Stimulated activated CD8-positive, alpha-beta memory T cell treated with anti-CD3 and anti-CD28 coated beads, Interleukin-15, amount 100 ng/mL, for 24 hours (primary cell): Measurements from ENCODE around the gene MBLAC2.
A peak's percentile ranks its signal among the peaks of the same experiment; 100 is the strongest.

Source experiments
- DNase-seq: peaks from one replicate; pipeline ENCODE4 v3.0.0-alpha.2; 2020; ENCODE audit warnings: low read depth

The MBLAC2 gene

DNA sequence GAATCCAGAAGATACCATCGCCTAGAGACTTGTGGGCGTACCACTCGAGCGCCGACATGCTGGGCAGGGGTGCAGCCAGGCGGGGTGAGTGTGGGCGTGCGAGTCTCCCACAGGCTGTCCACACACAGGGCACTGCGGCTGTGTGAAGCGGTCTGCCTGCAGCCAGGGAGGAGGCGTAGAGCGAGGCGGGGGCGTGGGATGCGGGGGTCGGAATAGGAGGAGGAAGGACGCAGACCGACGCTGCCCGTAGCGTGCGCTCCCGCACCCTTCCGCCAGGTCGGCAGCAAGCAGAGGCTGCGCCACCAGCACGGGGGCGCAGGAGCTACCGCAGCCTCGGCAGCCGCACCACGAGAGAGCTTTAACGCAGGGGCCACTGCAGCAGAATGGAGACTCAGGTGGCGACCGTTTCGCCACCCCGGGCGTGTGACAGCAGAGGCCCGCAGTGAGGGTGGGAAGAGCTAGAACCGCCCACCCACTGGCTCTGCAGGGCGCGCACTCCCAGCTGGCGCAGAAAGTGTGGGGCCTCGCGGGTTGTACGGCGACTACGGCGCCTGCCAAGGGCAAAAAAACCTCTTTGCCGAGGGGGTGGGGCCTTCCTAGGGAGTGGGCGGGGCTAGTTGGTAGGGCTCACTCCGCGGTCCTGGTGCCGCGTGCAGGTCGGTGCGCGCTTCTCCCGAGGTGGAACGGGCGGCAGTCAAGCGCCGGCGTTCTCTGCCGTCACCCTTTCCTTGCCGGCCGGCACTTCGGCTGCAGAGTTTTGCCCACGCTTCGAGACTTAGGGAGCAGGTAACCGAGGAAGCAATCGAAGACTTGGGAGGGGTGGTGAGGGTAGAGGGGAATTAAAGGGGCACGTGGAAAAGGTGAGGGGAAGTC lies at the start of gene MBLAC2, which contains the start of gene POLR3G:
MBLAC2 (minus strand) TSS at position 537 of the 873 bp plus-strand sequence; CDS start at position 58, 479 bp downstream.
POLR3G (plus strand) TSS at position 630 of the 873 bp plus-strand sequence. CDS start 10,704 bp downstream, outside the sequence.
- peak; percentile 75 for DNase-seq

DNA sequence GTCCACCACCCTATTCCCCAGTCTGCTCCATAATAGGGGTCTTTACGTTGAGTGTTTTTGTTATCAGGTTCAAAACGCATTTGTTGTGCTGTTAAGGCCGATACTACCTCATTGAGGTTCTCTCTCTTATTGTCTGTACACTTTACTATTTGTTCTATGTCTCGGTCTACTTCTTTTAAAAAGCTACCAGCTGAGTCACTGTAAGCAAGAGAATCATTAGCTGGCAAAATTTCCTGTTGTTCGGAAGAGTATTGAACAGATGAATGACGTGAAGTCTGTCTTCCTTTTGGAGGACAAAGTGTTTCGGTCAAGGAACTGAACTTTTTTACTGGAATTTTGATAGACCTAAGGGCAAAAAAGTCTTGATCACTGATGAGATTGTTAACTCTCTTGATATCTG lies 44.5 kb upstream of the MBLAC2 start:
- no peak for DNase-seq

DNA sequence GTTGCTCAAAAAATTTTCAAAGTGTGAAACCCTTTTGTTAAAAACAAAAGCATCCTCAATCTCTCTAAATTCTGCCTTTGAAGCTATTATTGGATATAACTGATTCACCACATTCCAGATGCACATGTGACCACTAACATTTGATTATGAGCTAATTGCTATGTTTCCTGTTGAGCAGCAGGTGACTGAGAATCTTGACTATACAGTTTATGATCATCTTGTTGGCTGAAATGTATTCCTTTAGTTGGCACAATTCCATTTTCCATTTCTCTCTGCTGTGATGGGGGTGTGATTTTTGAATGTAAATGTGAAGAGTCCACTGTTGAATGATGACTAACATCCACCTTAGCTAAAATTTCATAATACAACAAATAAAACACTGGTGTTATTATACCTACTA lies 44.1 kb upstream of the MBLAC2 start:
- no peak for DNase-seq

DNA sequence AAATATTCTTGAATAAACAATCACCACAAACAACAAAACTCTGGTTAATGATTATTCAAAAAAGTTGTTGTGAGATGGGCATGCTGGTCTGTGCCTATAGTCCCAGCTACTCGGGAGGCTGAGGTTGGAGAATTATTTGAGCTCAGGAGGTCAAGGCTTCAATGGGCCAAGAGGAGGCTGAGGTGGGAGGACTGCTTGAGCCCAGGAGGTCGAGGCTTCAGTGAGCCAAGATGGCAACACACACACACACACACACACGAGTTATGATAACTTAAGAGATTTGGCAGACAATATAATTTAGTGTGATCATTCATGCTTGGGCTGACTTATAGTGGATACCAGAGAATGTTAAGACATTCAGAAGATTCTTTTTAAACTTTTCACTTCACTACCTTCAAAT lies 39.9 kb upstream of the MBLAC2 start:
- no peak for DNase-seq

DNA sequence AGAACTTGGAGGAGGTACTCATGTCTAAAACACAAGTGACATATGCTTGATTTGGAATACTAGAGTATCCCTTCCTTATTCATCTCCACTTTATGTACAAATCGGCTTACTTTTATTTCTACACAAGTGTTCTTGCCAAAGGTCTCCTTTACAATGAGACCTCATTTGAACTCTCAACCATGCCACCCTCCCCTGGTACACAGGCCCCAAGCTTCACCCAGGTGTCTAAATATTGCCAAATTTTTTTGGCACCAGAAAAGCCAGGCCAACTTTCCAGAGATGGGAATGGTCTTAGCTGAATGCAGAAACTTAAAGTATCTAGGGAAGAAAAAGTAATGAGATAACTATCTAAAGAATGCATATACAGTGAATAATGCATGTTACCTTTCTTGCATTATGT lies 35.9 kb upstream of the MBLAC2 start:
- no peak for DNase-seq

DNA sequence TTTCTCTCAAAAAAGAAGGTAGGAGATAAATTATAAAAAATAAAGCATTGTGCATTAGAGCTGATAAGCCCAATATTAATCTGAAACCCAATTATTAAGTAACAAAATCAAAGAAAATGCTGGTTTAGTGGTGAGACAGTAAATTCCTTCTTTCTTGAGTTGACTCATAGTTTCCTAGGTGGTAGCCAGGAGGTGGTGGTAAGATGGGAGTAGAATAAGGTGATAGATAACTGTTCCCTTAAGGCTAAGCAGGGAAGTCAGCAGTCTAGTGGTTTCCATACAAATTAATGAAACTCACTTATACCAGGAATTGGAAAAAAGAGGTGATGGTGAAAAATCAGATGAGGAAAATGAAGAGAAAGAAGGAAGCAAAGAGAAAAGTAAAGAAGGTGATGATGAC lies 31.6 kb upstream of the MBLAC2 start:
- no peak for DNase-seq

DNA sequence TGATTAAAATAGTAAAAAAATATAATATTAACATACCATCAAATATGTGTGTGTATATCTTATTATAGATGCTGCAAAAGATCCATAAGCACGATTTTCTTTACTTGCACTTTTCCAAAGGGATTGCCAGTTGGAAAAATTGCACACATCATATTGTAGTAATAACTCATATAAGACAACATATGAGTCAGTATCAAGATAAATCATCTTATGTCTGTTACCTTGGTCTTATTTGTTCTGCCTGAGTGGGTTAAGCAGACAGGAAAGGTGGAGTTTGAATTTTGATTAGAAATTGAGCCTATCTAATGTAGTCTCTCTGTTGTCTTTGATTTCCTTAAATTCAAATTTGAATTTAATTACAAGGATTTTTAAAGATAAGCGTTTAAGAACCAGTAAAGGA lies 30.2 kb upstream of the MBLAC2 start:
- no peak for DNase-seq

DNA sequence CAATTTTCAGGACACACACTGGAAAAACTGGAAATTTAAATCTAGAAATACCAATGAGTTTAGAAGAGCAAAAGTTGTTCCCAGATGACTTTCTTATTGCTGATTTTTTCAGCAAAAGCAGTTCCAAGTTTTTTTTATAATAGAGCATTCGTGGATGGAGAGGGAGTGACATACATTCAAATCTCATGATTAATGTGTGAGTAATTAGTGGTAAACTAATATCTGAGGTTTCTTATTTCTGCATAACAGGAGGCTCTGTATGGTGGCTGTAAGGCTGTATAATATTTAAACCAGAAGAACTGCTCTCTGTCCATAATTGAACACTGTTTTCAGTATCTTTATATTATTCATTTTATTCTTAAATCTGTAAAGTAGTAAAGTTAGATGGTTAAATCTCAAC lies 29.0 kb upstream of the MBLAC2 start:
- DNase-seq, result no peak

DNA sequence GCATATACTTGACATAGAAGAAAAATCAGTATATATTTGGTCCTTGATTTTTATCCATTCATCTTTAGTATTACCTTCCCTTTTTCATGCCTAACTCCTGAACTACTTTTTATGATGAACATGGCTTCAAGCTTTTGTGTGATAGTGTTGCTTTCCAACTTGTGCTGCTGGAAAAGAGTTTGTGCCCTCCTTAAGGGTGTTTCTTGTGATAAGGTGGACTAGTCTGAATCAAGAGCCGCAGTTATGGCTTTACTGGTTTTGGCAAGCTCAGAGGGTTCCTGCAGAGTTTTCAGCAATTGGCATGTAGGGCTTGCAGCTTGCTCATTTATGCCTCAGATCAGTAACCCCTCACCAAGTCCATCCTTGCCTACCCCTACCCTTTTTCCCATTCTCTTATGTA lies 20.6 kb upstream of the MBLAC2 start:
- no peak for DNase-seq

DNA sequence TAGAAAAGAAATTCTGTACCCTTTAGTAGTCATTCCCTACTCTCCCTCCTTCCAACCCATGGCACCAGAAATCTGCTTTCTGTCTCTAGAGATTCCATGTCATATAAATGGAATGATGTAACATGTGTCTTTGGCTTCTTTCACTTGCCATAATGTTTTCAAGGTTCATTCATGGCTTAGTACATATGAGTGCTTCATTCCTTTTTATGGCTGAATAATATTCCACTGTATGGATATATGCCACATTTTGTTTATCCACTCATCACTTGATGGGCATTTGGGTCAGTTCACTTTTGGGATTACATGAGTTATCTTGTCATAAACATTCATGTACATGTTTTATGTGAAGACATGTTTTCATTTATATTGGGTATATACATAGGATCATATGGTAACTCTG lies 19.5 kb upstream of the MBLAC2 start:
- DNase-seq, result no peak

DNA sequence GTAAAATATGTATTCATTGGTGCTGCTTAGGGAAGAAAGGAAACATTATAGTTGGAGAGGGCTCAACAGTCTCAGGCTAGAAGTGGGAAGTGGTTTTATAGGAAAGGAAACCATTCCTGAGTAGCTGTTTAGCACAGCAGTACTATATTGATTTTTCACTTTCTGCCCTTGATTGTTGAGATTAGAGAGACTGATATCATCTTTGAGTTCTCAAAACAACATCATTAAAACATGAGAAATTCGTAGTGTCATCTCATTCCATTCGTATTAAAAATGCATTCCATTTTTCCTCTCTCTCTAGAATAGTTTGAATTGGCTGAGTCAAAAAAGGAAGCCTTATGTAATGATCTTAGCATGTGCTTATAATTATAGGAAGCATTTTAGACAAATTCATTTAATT lies 14.2 kb upstream of the MBLAC2 start:
- DNase-seq, result no peak

DNA sequence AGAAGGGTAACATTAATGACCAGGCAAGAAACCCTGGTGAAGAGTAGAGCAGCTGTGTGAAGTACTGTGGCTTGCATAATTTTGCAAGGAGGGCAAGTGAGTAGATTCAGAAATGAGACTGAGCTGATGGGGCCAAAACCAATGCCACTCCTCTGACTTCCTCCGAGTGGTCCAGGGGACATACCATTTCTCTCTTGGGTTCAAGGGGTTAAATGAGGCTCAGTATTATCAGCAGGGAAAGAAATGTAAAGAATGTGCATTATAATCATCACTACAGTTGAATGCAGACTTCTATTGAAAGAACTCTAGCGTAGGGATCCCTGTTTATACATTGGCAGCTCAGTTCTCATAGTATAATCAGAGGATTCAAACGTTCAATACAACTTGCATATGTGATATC lies 10.0 kb upstream of the MBLAC2 start:
- DNase-seq, result no peak

DNA sequence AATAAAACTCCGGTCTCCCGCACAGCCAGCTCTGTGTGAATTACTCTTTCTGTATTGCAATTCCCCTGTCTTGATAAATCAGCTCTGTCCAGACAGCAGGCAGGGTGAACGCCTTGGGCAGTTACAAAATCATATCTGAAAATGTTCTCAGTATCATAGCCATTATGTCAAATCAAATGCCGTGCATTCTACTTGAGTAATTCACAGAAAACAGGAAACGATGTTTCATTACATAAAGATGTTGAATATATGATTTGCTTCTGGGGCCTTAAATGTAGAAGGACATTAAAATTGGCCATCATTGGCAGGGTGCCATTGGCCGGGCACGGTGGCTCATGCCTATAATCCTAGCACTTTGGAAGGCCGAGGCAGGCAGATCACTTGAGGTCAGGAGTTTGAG lies 8.6 kb upstream of the MBLAC2 start:
- no peak for DNase-seq

DNA sequence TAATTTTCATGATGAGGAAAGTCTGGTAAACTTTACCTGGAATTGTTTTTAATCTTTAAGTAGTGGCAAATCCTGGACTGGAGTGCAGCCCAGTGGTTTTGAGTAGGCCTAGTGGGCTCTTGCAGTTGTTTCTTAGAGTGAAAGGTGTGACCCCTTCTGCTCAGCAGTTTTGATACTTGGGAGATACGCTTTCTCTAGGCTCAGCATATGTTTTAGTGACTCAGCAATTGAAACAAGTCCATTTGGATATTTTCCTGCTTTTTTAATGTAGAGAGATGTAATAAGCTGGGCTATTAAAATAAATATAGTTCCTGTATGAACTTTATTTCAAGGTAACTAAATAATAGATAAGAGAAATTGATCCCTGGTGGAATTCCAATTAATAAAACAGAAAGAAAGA lies 6.1 kb upstream of the MBLAC2 start:
- no peak for DNase-seq

DNA sequence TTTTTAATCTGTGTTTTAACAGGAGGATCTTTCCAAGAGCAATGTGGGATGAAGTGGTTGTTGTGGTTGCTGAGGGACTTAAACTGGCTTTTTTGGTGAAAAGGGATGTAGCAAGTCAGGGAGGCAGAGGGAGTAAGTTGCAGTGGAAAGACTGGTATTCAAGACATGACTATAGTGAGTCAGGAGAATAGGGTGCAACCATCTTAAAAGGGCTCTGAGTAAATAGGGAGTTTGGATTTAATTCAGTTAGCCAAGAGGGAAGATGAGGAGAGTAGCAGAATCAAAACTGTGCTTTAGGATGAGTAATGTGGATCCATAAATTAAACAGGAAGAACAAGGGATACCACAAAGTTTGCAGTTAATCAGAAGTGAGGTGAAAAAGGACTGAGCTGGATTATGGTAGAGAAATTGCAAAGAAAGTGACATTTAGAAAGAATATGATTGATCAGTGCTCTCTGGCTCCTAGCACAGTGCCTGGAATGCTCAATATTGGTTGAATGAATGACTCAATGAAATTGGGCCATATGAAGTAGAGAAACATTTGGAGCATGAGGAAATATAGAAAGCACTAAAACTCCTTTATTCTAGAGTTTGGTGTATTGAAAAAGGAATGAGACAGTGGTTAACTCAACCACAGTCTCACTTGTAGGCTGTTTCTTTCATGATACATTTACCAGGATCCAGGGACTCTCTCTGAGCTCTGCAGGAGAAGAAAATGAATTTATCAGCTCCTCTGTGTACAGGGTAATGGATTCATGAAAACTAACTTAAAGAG lies 5.2 kb upstream of the MBLAC2 start:
- DNase-seq, result no peak

DNA sequence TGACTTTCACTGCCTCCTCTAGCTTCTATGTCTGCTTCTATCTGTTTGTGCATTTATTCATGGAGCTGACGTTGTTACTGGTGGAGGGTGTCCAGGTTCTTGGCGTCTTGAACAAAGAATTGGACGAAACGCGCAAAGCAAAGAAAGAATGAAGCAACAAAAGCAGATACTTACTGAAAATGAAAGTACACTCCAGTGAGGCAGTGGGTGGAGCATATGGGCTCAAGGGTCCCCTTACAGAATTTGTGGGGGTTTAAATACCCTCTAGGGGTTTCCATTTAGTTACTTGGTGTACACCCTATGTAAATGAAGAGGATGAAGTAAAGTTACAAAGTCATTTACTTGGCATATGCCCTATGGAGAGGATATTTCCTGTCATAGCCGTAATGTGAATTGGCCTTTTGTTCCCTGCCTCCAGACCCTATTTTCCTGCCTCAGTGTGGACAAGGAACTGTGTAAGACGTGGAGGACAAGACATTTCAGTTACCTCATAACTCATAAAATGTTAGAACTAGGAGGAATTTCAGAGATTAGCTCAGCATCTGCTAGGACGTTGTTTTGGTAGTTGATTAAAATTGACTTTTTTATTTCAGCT lies 3.1 kb upstream of the MBLAC2 start:
- DNase-seq, result no peak

DNA sequence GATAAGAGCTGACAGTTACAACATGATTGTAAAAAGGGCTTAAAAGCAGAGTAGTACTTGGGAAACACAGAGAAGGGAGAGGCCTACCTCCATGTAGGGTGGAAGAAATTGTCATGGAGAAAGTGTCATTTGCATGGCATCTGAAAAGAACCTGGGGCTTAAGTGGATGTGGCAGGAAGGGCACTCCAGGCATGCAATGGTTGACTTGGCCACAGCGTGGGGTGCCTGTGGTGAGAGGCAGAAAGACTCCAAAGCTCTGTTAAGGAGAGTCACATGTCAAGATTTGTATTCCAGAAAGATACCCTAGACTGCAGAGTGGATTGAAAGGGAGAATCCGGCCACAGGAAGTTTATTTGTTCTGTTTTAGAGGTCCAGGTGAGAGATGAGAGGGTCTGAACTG lies 2.5 kb upstream of the MBLAC2 start:
- no peak for DNase-seq

DNA sequence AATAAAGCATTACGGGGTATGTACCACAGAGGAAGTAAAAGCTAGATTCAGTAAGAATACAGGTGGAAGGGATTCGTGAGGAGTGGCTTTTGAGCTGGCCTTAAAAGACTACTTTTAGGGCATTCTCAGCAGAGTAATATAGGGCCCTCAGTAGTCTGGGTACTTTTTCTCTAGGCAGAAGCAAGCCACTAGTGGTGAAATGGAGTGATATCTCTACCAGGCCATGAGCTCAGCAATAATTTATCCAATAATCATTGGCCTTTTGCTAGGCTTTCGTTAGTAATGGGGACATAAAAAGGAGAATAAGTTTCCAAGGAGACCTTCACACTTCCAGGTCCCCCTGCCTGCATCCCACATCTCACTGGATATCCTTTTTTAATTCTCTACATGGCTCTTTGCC lies 1.8 kb upstream of the MBLAC2 start:
- no peak for DNase-seq

DNA sequence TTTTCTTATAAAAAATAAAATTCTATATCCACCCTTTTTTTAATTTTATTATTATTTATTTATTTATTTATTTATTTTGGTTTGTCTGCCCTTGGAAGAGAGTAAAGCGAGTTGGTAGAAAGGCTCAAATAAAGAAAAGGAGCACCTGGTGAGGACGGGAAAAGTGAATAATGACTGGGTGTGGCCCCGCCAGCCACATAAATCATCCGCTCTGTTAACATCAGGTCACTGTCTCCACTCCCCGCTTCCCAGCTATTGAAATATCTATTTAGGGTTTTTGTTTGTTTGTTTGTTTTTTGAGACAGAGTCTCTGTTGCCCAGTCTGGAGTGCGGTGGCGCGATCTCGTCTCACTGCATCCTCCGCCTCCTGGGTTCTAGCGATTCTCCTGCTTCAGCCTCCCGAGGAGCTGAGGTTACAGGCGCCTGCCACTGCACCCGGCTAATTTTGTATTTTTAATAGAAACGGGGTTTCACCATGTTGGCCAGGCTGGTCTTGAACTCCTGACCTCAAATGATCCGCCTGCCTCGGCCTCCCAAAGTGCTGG lies 937 bp upstream of the MBLAC2 start:
- no peak for DNase-seq

DNA sequence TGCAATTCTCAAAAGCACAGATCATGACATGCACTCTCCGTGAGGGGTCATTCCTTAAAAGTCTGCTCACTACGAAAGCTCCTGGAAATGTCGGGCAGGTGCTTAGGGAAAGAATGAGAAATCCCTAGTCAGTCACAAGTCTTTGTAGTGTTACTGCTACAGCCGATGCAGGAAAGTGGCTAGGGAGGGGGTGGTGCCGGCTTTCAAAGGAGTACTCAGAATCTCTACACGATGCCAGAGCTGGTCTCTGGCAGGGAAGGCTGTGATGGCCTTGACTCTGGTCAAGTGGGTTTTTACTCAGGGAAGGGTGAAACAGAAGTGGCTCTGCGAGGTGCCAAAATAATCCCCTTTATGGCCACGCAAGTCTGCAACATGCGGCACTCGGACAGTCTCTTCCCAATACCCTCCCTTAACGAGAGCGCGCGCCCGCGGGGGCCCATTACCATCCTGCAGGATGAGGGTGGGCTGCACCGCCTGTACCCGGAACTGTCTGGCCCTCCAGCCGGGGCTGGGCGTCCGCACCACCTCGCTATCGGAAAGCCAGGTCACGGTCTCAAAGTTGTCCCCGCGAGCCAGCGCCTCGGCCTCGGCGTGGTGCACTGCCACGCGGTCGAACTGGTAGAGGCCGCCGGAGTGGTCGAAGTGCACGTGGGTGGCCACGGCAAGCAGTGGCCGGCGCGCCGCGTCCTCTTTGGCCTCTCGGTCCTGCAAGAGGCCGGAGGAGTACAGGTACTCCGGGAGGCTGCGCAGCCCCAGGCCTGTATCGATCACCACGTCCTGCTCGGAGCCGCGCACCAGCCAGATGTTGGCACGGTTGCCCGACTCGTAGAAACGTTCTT lies 956 bp downstream of the MBLAC2 start:
- peak; percentile 17 for DNase-seq

DNA sequence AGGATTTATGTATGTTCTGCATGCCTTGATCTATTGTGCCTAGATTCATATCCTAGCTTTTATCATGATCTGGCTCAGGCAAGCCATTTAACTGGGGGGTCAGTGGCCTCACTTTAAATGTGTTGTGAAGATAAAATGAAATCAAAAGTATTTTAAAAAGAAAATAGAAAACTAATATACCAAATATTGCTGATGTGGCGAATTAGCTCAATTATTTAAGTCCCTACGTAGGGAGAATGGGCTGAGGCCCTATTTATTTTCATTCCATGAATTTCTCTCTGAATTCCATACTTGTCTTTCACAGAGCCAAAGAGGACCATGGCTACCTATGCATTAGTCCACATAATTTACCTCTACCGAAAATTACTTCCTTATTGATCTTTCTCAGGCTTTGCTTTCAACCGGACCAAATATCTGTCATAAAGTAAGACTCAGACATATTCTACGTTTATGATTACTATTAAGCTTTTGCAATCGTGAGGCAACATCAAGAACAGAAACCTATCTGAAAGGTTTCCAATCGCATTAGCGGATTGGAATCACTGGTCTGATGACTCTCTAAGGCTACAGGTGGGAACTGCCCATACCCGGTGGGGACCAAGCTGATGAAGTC lies 1.7 kb downstream of the MBLAC2 start:
- DNase-seq, result no peak
